GM12801 (cell line): Measurements from ENCODE around the gene GPBP1L1.

ENCODE experiments used
- TF ChIP-seq, protein P1 (sequence below): IDR thresholded peaks from one replicate; pipeline ENCODE4 v1.5.1; 2011; ENCODE audit warnings: control low read depth; ENCODE audit not compliant: insufficient read length; ENCODE audit errors: extremely low read depth

The GPBP1L1 gene

DNA sequence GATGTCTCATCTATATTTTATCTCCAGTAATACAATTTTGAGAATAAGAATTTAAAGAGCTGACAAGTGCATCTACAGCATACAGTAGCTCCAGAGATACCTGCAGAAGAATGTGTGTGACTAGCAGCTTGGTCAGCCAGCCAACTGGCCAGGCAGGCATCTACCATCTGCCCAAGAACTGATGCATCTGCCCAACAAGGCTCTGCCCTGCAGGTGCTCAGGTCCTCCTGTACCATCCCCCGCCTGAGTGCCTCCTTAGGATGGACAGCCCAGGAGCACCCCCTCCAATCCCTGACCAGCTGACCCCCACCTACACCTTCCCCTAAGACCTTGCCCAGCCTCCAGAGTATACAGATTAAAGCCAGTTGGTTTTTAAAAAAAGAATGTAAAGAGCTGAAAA is 32.0 kb upstream of the GPBP1L1 start:
- TF ChIP-seq, protein P1, sequence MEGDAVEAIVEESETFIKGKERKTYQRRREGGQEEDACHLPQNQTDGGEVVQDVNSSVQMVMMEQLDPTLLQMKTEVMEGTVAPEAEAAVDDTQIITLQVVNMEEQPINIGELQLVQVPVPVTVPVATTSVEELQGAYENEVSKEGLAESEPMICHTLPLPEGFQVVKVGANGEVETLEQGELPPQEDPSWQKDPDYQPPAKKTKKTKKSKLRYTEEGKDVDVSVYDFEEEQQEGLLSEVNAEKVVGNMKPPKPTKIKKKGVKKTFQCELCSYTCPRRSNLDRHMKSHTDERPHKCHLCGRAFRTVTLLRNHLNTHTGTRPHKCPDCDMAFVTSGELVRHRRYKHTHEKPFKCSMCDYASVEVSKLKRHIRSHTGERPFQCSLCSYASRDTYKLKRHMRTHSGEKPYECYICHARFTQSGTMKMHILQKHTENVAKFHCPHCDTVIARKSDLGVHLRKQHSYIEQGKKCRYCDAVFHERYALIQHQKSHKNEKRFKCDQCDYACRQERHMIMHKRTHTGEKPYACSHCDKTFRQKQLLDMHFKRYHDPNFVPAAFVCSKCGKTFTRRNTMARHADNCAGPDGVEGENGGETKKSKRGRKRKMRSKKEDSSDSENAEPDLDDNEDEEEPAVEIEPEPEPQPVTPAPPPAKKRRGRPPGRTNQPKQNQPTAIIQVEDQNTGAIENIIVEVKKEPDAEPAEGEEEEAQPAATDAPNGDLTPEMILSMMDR: no peak

DNA sequence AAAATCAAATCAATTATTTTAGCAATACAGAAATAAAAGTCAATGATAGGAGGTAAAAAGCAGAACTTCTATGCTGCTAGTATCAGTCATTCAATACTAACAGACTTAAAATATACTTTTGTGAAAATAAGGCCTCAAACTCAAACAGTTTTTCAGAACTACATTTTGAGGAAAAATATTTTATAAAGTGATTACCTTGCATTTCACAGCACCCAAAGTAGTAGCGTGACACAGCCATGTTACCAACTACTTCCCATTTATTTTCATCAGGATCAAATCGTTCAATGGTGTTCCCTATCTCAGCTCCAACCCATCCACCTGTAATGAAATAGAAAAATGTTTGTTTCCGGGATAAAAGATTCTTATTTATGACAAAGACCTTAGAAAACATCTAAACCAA is 30.4 kb upstream of the GPBP1L1 start:
- TF ChIP-seq, protein P1: no peak

DNA sequence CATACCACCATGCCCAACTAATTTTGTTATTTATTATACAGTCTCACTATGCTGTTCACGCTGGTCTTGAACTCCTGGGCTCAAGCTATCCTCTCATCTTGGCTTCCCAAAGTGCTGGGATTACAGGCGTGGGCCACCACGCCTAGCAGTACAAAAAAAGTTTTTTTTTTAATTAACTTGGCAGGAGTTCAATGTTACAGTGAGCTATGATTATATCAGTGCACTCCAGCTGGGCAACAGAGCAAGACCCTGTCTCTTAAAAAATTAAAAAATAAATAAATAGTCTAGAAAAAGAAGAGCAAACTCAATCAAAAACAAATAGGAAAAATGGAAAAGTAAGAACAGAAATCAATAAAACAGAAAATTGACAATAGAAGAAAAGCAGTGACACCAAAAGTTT is 27.4 kb upstream of the GPBP1L1 start:
- TF ChIP-seq, protein P1: no peak

DNA sequence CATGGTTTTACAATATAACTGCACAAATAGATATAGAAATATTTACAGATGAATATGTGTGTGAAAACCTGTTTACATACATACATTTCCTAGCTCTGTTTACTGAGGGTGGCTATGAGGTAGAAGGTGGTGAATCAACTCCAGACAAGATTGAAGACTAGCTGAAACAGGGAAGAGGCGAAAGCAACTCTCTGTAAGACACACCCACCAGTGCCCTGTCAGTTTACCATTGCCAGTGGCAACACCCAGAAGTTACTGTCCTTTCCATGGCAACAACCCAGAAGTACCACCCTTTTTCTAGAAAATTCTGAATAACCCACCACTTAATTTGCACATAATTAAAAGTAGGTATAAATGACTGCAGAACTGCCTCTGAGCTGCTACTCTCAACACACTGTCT is 18.3 kb upstream of the GPBP1L1 start:
- TF ChIP-seq, protein P1: no peak

DNA sequence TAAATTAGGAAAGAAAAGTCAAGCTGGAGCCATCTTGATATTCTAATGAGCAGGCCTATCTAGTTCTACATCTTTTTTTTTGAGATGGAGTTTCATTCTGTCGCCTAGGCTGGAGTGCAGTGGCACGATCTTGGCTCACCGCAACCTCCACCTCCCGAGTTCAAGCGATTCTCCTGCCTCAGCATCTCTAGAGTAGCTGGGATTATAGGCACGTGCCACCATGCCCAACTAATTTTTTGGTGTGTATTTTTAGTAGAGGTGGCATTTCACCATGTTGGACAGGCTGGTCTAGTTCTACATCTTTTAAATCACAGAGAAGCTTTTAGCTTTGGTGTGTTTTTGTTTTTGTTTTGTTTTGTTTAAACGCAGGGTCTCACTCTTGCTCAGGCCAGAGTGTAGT is 8.5 kb upstream of the GPBP1L1 start:
- TF ChIP-seq, protein P1: no peak

DNA sequence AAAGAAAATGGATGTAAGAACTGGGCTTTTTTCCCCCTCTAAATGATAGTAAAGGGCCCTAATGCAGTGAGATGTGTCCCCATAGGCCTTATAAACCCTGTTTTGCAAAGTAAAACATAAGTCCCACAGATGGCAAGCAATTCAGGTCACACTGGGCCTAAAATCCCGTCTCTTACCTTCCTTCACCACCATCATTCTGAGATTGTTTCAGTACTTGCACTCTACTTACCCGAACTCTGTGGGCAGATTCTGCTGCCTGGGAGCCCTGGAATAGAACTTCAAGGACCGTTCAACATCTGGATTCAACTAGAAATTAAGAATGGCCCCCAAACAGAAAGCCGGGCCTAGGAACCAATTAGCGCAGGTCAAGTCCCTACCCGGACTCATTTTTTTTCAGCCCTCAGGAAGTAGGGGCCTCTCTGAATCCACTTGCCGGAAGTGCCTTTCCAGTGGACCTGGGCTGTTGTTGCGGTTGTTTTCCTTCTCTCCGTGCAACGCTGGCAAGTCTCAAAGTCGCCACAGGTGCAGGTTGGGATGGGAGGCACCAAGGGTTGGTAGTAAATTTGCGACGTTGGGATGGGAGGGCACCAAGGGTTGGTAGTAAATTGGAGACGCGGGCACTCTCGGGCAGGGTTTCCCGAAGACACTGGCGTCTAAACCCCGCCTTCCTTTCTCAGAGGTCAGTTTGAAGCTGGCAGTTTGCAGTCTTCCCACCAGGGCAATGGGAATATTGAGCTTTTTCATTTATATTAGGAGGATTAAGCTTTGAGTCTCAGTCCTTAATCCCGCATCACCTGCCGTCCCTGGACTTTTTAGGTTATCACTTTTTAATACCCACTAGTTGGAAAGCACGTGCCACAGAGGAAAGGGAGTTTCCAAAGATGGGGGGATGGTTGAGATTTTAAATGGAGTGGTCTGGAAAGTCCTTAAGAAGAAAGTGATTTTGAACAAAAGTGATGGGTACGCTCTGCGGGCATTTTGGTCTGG is 1.7 kb upstream of the GPBP1L1 start, which contains the start of gene TMEM69:
Gene TMEM69 (plus strand): TSS at position 428 of the 987 bp plus-strand sequence. CDS start 2,888 bp downstream, outside the sequence.
- TF ChIP-seq, protein P1: no peak

DNA sequence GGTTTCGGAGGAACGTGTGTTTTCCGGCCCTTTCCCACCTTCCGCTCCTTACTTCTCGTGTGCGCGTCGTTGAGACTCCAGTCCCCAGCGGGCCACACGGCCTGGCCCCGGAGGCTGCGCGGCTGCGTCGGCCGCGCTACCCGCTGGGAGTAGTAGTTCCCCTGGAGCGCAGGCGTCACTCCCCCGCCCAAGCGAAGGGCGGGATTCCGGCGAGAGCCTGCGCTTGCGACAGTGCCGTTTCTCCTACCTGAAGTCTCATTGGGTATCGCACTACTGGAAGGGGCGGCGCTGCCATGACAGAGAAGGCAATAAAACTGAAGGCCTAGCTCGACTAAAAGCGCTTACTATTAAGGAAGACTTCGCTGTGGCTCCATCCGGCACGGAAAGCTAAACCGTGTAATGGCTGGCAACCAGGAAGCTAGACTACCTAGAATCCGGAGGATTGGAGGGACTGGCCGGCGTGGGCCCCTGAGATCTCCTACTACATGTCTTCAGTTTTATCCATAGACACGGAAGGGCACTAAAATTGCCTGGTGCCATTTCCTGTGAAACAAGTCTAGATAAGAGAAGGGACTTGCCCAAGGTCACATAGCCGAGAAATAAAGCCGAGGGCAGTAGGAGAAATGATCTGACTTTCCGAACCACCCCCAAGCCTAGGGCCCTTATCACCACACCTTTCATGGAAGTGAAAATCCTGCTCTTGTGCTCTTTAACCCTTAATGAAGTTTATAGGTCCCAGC is 851 bp upstream of the GPBP1L1 start:
- TF ChIP-seq, protein P1: no peak
